Placental epithelial cell (primary cell): ENCODE measurements around the gene TVP23B. TPM values are rescaled to one million over a fixed set of nuclear protein-coding genes. Genes with fewer than 3 reads are reported as not detected.

ENCODE experiments used
- total RNA-seq: library from RNA; depleted of rRNA; stranded (reverse); fragments of >200 nt; gene quantifications from 2 replicates; pipeline ENCODE4 v1.2.3, GENCODE V29; 2012

Gene TVP23B
- total RNA-seq, result 48.3 and 50.3 TPM in 2 replicates

GRCh38 chr17:18780991-18781718 is at the start of gene TVP23B:
Gene TVP23B (plus strand): TSS chr17:18781183. CDS start chr17:18781294, 111 bp downstream.

DNA sequence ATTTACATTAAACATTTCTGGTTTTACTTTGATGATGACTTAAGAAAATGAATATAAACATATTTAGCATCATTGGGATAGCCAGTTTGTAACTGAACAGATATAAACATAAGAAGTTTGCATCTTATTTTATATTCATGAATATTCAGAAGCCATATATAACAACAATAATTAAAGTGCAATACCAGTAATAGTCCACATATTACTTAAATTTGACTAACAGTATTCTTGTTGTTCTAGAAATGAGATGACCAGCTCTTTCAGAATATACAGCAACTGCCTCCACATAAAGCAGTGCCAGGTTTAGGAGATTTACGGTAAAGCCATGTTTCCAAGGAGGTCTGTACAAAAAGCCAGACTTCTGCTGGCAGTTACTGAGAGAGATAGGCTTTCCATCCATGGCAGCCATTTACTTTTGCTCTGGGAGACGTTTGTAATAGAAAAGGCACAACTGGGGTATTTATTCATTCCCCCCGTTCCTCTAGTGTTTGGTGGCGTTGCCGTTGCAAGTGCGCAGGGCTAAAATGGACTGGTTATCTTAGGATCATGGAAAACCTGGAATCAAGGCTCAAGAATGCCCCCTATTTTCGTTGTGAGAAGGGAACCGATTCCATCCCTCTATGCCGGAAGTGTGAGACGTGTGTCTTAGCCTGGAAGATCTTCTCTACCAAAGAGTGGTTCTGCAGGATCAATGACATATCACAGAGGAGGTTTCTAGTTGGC is 37.1 kb upstream of the TVP23B start, which contains the start of gene FBXW10:
FBXW10 (plus strand) TSS at position 356 of the 723 bp plus-strand sequence; CDS start at position 547, 191 bp downstream.

Other genes with a start within 250 kb of the TVP23B start
- not detected in 2 replicates for gene TBC1D28, start 136.8 kb upstream of the TVP23B start, total RNA-seq
- gene FOXO3B, start 98.9 kb upstream of the TVP23B start, total RNA-seq, result 9.0 and 10.6 TPM in 2 replicates
- 0.11 and 0.39 TPM in 2 replicates for gene FBXW10, start 37.1 kb upstream of the TVP23B start, total RNA-seq
- 25.1 and 33.4 TPM in 2 replicates for gene PRPSAP2, start 76.9 kb downstream of the TVP23B start, total RNA-seq
- 0.22 TPM in 1 of 2 replicates, not detected in the other for gene SLC5A10, start 171.0 kb downstream of the TVP23B start, total RNA-seq
- 19.2 and 39.8 TPM in 2 replicates for gene FAM83G, start 223.6 kb downstream of the TVP23B start, total RNA-seq